Fibroblast of lung (primary cell): ENCODE data around the gene CTSE. TPM values are rescaled to one million over a fixed set of nuclear protein-coding genes. Genes with fewer than 3 reads are reported as not detected.

Source experiments
- DNase-seq, 2 donors: peaks; one replicate each; pipeline versions ENCODE4 v3.0.0 to v3.0.0-alpha.2; 2010; ENCODE audit warnings: low read depth in 2 of 2
- H2AFZ ChIP-seq: 2 replicates; pipeline ENCODE4 v1.5.1; 2012; ENCODE audit warnings: low read length, control low read depth, inconsistent platforms
- H3K27ac ChIP-seq: 2 replicates; pipeline ENCODE4 v1.5.1; 2011; ENCODE audit warnings: low read length, control low read depth; ENCODE audit not compliant: insufficient read depth
- H3K27me3 ChIP-seq: 2 replicates; pipeline ENCODE4 v1.5.1; 2011; ENCODE audit warnings: mild to moderate bottlenecking, low read length; ENCODE audit not compliant: control insufficient read depth, insufficient read depth
- H3K36me3 ChIP-seq: 2 replicates; pipeline ENCODE4 v1.5.1; 2011; ENCODE audit warnings: low read length; ENCODE audit not compliant: control insufficient read depth, insufficient read depth
- H3K4me1 ChIP-seq: 2 replicates; pipeline ENCODE4 v1.5.1; 2011; ENCODE audit warnings: low read length; ENCODE audit not compliant: control insufficient read depth, insufficient read depth; ENCODE audit errors: extremely low read depth
- H3K4me2 ChIP-seq: 2 replicates; pipeline ENCODE4 v1.5.1; 2011; ENCODE audit warnings: low read length, control low read depth; ENCODE audit not compliant: insufficient read depth; ENCODE audit errors: extremely low read depth
- H3K4me3 ChIP-seq, 4 experiments: fragments of 200-600 bp in 1 of 4; sonication (generic) in 1 of 4; replicated peaks in 1 of 4; 2 replicates each; pipeline ENCODE4 v1.5.1; 2011 to 2016; ENCODE audit warnings: low read length in 4 of 4, low read depth in 3 of 4, mild to moderate bottlenecking in 3 of 4, control low read depth in 2 of 4, inconsistent platforms in 1 of 4, mixed read lengths in 1 of 4; ENCODE audit not compliant: insufficient read depth in 1 of 4; ENCODE audit errors: control extremely low read depth in 1 of 4
- H3K79me2 ChIP-seq: 2 replicates; pipeline ENCODE4 v1.5.1; 2012; ENCODE audit warnings: mild to moderate bottlenecking, low read length, inconsistent platforms; ENCODE audit not compliant: control insufficient read depth, insufficient read depth
- H3K9ac ChIP-seq: 2 replicates; pipeline ENCODE4 v1.5.1; 2011; ENCODE audit warnings: mild to moderate bottlenecking, low read length, control low read depth; ENCODE audit not compliant: insufficient read depth
- H3K9me3 ChIP-seq: 2 replicates; pipeline ENCODE4 v1.5.1; 2012; ENCODE audit warnings: low read depth, low read length; ENCODE audit not compliant: control insufficient read depth, insufficient read depth
- H4K20me1 ChIP-seq: 2 replicates; pipeline ENCODE4 v1.5.1; 2011; ENCODE audit warnings: low read length; ENCODE audit not compliant: control insufficient read depth, insufficient read depth; ENCODE audit errors: extremely low read depth
- EZH2 ChIP-seq: IDR thresholded peaks from 2 replicates; pipeline ENCODE4 v1.5.1; 2012; ENCODE audit warnings: low read length, control low read depth, mild to moderate bottlenecking; ENCODE audit errors: missing control alignments
- polyA plus RNA-seq, 2 donors: library from polyadenylated mRNA; depleted of rRNA in 1 of 2; stranded (reverse) in 1 of 2; unstranded in 1 of 2; fragments of >200 nt; gene quantifications; 2 replicates each; pipeline ENCODE4 v1.2.1, GENCODE V29; 2011 to 2012; ENCODE audit warnings: missing spikeins in 1 of 2
- total RNA-seq: library from RNA; depleted of rRNA; stranded (reverse); fragments of >200 nt; gene quantifications from 2 replicates; pipeline ENCODE4 v1.2.1, GENCODE V29; 2014
- TF ChIP-seq, protein P1 (sequence below), 2 donors: IDR thresholded peaks in 1 of 2; conservative IDR thresholded peaks in 1 of 2; 1 replicate in 1 of 2; 2 replicates in 1 of 2; pipeline ENCODE4 v1.5.1; 2011 to 2012; ENCODE audit warnings: low read length in 2 of 2, control low read depth in 1 of 2, inconsistent platforms in 1 of 2, low read depth in 1 of 2, mild to moderate bottlenecking in 1 of 2

CTSE gene
- total and polyA plus RNA-seq, 2 donors (not counting 1 experiment from before 2014, with no cell fraction given): not detected

DNA sequence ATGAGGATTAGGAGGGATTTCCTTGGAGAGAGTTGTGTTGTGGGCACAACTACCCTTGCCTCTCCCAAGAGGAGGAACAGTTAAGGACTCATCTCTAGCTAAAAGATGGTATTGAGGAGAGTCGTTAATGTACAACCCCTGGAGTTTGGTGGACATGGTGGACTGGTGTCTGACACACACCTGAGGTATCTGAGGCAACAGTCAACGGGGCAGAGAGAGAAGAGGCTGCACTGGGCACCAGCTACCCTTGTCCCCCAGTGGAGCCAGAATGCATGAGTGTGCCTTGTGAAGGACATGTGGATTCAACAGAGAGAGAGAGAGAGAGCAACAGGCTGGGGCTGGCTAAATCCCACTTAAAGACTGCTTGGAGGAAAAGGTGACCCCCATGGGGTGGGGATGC, 33.5 kb downstream of the CTSE start:
- no peak overlapping the region for H3K27ac ChIP-seq
- no peaks in the 10 kb centered on the region for H3K9me3 ChIP-seq
- H2AFZ ChIP-seq: no peak overlapping the region
- H3K9ac ChIP-seq: no peak overlapping the region
- no peaks in the 10 kb centered on the region for H3K27me3 ChIP-seq
- no peak overlapping the region for H3K4me3 ChIP-seq
- TF ChIP-seq, protein P1, sequence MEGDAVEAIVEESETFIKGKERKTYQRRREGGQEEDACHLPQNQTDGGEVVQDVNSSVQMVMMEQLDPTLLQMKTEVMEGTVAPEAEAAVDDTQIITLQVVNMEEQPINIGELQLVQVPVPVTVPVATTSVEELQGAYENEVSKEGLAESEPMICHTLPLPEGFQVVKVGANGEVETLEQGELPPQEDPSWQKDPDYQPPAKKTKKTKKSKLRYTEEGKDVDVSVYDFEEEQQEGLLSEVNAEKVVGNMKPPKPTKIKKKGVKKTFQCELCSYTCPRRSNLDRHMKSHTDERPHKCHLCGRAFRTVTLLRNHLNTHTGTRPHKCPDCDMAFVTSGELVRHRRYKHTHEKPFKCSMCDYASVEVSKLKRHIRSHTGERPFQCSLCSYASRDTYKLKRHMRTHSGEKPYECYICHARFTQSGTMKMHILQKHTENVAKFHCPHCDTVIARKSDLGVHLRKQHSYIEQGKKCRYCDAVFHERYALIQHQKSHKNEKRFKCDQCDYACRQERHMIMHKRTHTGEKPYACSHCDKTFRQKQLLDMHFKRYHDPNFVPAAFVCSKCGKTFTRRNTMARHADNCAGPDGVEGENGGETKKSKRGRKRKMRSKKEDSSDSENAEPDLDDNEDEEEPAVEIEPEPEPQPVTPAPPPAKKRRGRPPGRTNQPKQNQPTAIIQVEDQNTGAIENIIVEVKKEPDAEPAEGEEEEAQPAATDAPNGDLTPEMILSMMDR (conservative IDR thresholded peaks at IDR 0.05 in 1 of 2, IDR thresholded peaks at IDR 0.05 in 1 of 2; ENCODE audit: low read depth in 1 of 2, low read length in 2 of 2): no peak
- TF ChIP-seq EZH2: no peak
- H3K4me1 ChIP-seq: peaks cover 2% of the 10 kb centered on the region
- H3K4me2 ChIP-seq: no peak overlapping the region
- H3K79me2 ChIP-seq: no peaks in the 10 kb centered on the region
- H3K36me3 ChIP-seq: no peaks in the 10 kb centered on the region
- no peaks in the 10 kb centered on the region for H4K20me1 ChIP-seq
- no peak for DNase-seq

DNA sequence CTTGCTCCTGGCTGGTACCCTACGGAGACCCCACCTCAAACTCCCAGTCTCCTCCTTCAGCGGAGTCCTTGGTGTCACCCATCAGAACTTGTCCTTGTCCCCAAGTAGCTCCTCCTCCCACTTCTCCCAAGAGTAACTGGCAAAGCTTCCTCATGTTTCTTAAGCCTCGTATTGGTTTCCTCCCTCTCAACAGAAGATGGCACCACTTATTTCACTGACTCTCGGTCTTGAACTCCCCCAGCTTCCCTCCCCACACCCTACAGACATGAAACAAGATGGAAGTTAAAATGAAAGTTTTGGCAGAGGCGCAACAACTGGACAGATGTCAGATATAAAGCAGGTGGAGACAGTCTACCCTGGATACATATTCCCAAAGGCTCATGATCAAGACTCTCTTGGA, 33.9 kb downstream of the CTSE start:
- Histone ChIP-seq H2AFZ (no peak overlapping the region), H3K36me3 (no peaks in the 10 kb centered on the region), H3K9me3 (no peaks in the 10 kb centered on the region), H3K27ac (no peak overlapping the region), H3K79me2 (no peaks in the 10 kb centered on the region), H4K20me1 (no peaks in the 10 kb centered on the region), H3K9ac (no peak overlapping the region), H3K4me3 (no peak overlapping the region), H3K4me1 (peaks cover 2% of the 10 kb centered on the region), H3K27me3 (no peaks in the 10 kb centered on the region), H3K4me2 (no peak overlapping the region)
- TF ChIP-seq, protein P1 (conservative IDR thresholded peaks at IDR 0.05 in 1 of 2, IDR thresholded peaks at IDR 0.05 in 1 of 2; ENCODE audit: low read depth in 1 of 2, low read length in 2 of 2): no peak
- TF ChIP-seq EZH2: no peak
- no peak for DNase-seq

- no peaks in the 10 kb centered on the region for H3K27me3 ChIP-seq
- H3K9ac ChIP-seq: no peak overlapping the region
- no peak overlapping the region for H2AFZ ChIP-seq
- DNase-seq: no peak
- H3K9me3 ChIP-seq: no peaks in the 10 kb centered on the region
- H3K4me1 ChIP-seq: peaks cover 2% of the 10 kb centered on the region
- no peaks in the 10 kb centered on the region for H4K20me1 ChIP-seq
- no peaks in the 10 kb centered on the region for H3K79me2 ChIP-seq
- H3K27ac ChIP-seq: no peak overlapping the region
- H3K36me3 ChIP-seq: no peaks in the 10 kb centered on the region
- no peak for TF ChIP-seq EZH2
- TF ChIP-seq, protein P1 (conservative IDR thresholded peaks at IDR 0.05 in 1 of 2, IDR thresholded peaks at IDR 0.05 in 1 of 2; ENCODE audit: low read depth in 1 of 2, low read length in 2 of 2): no peak
- H3K4me2 ChIP-seq: no peak overlapping the region
- no peak overlapping the region for H3K4me3 ChIP-seq
Measured at GRCh38 chr1:205988585-205988995, 35.1 kb downstream of the CTSE start.
